Measurements from ENCODE around the gene CNTN1.

DNA sequence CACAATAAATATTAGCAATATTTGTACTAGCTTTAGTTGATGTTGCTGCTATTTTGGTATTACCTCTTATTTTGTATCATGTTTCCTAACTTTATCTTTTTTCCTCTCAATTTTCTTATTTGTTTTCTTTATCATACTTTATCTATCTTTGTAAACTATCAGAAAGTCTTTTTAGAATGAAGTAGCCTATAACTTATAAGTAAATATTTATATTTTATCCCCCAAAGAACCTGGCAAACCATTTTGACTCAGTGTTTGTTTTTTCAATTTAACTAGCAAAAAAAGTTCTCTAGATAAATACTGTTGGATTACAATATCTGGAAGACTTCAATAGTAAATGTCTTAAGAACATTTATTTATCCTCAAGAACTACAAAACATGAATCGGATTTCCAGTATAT, 360.2 kb downstream of the CNTN1 start:
- TF ChIP-seq, protein P1, sequence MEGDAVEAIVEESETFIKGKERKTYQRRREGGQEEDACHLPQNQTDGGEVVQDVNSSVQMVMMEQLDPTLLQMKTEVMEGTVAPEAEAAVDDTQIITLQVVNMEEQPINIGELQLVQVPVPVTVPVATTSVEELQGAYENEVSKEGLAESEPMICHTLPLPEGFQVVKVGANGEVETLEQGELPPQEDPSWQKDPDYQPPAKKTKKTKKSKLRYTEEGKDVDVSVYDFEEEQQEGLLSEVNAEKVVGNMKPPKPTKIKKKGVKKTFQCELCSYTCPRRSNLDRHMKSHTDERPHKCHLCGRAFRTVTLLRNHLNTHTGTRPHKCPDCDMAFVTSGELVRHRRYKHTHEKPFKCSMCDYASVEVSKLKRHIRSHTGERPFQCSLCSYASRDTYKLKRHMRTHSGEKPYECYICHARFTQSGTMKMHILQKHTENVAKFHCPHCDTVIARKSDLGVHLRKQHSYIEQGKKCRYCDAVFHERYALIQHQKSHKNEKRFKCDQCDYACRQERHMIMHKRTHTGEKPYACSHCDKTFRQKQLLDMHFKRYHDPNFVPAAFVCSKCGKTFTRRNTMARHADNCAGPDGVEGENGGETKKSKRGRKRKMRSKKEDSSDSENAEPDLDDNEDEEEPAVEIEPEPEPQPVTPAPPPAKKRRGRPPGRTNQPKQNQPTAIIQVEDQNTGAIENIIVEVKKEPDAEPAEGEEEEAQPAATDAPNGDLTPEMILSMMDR (conservative IDR thresholded peaks at IDR 0.05; ENCODE audit: low read depth, low read length) = no peak
- TF ChIP-seq MAZ (IDR thresholded peaks at IDR 0.05; ENCODE audit: borderline replicate concordance, low read depth, low read length) (no peak), POLR2A (IDR thresholded peaks at IDR 0.05; ENCODE audit: low read depth, low read length) (no peak), RCOR1 (IDR thresholded peaks at IDR 0.05; ENCODE audit: insufficient replicate concordance, low read length) (no peak), NFE2L2 (IDR thresholded peaks at IDR 0.05; ENCODE audit: low read depth, low read length) (no peak), RFX5 (IDR thresholded peaks at IDR 0.05; ENCODE audit: low read depth, low read length) (no peak), MXI1 (IDR thresholded peaks at IDR 0.05; ENCODE audit: borderline replicate concordance, low read depth, low read length) (no peak), FOS (IDR thresholded peaks at IDR 0.05; ENCODE audit: low read depth, low read length) (no peak), MAFK (IDR thresholded peaks at IDR 0.05; ENCODE audit: low read depth, low read length) (no peak)
- TF ChIP-seq, protein P2, sequence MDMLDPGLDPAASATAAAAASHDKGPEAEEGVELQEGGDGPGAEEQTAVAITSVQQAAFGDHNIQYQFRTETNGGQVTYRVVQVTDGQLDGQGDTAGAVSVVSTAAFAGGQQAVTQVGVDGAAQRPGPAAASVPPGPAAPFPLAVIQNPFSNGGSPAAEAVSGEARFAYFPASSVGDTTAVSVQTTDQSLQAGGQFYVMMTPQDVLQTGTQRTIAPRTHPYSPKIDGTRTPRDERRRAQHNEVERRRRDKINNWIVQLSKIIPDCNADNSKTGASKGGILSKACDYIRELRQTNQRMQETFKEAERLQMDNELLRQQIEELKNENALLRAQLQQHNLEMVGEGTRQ (IDR thresholded peaks at IDR 0.05; ENCODE audit: low read depth, low read length) = no peak

Data from IMR-90 (cell line).